Osteocyte (in vitro differentiated cells): ENCODE results near the gene PLK5. TPM values are rescaled to one million over a fixed set of nuclear protein-coding genes. Genes with fewer than 3 reads are reported as not detected.

Experiments used
- DNase-seq: peaks from one replicate; pipeline ENCODE4 v3.0.0; 2021; ENCODE audit warnings: mixed read lengths; ENCODE audit not compliant: unreplicated experiment; ENCODE audit errors: extremely low spot score
- H3K27ac Mint-ChIP-seq: one replicate; pipeline ENCODE4 v1.8.0; 2021; ENCODE audit warnings: mild to moderate bottlenecking, mixed read lengths; ENCODE audit not compliant: unreplicated experiment
- H3K27me3 Mint-ChIP-seq: one replicate; pipeline ENCODE4 v1.8.0; 2021; ENCODE audit warnings: mixed read lengths; ENCODE audit not compliant: unreplicated experiment
- H3K36me3 Mint-ChIP-seq: one replicate; pipeline ENCODE4 v1.8.0; 2021; ENCODE audit warnings: mixed read lengths; ENCODE audit not compliant: unreplicated experiment
- H3K4me1 Mint-ChIP-seq: one replicate; pipeline ENCODE4 v1.8.0; 2021; ENCODE audit warnings: mixed read lengths; ENCODE audit not compliant: unreplicated experiment
- H3K4me3 Mint-ChIP-seq: one replicate; pipeline ENCODE4 v1.8.0; 2021; ENCODE audit warnings: mild to moderate bottlenecking, moderate library complexity, mixed read lengths; ENCODE audit not compliant: unreplicated experiment
- H3K9me3 Mint-ChIP-seq: one replicate; pipeline ENCODE4 v1.8.0; 2021; ENCODE audit warnings: mixed read lengths; ENCODE audit not compliant: unreplicated experiment
- CTCF ChIP-seq: fragments of 200-600 bp; sonication (generic); IDR thresholded peaks from 2 replicates; pipeline ENCODE4 v1.5.0; 2021; ENCODE audit warnings: antibody characterized with exemption, mild to moderate bottlenecking, moderate library complexity
- total RNA-seq: library from RNA; stranded (reverse); gene quantifications from 2 replicates; pipeline ENCODE4 v1.2.1, GENCODE V29; 2021

PLK5 gene
- total RNA-seq, 1 donor from 2014 or later = 0.54 TPM

- no peak for TF ChIP-seq CTCF
- DNase-seq = no peak
- Mint-ChIP-seq H3K36me3 (no peaks in the 10 kb centered on the region), H3K9me3 (no peaks in the 10 kb centered on the region), H3K4me1 (peaks cover 20% of the 10 kb centered on the region), H3K4me3 (no peak overlapping the region), H3K27me3 (no peaks in the 10 kb centered on the region), H3K27ac (no peak overlapping the region)
Observed at GRCh38 chr19:1510807-1511206, 13.1 kb upstream of the PLK5 start.

- TF ChIP-seq CTCF = no peak
- Mint-ChIP-seq H3K9me3 (no peaks in the 10 kb centered on the region), H3K4me3 (peak overlapping the region; percentile 61), H3K27ac (no peak overlapping the region), H3K36me3 (no peaks in the 10 kb centered on the region), H3K4me1 (peaks cover 20% of the 10 kb centered on the region), H3K27me3 (peaks cover 2% of the 10 kb centered on the region)
- peak; percentile 79 for DNase-seq
Observed at GRCh38 chr19:1511318-1512317, 12.3 kb upstream of the PLK5 start.

- Mint-ChIP-seq H3K36me3 (no peaks in the 10 kb centered on the region), H3K27ac (no peak within 1 kb of the TSS), H3K27me3 (peaks cover 3% of the 10 kb centered on the region), H3K9me3 (no peaks in the 10 kb centered on the region), H3K4me3 (peak within 1 kb of the TSS; percentile 61), H3K4me1 (peaks cover 16% of the 10 kb centered on the region)
- DNase-seq = peak; percentile 86
- peak; percentile 18 for TF ChIP-seq CTCF
Observed at GRCh38 chr19:1512671-1513498, 11.0 kb upstream of the PLK5 start, which contains the start of gene ADAMTSL5. Gene ADAMTSL5 (minus strand): TSS chr19:1513019. CDS start chr19:1510943, 2,076 bp downstream.

GRCh38 chr19:1513499-1514294 lies 10.2 kb upstream of the PLK5 start:
- Mint-ChIP-seq H3K27ac (no peak overlapping the region), H3K27me3 (peaks cover 3% of the 10 kb centered on the region), H3K4me1 (peaks cover 14% of the 10 kb centered on the region), H3K9me3 (no peaks in the 10 kb centered on the region), H3K4me3 (peak overlapping the region; percentile 6), H3K36me3 (no peaks in the 10 kb centered on the region)
- DNase-seq = peak; percentile 84
- TF ChIP-seq CTCF = peak; percentile 68
